HL-60 (cell line): ENCODE measurements around the gene MARF1.

Experiments
- DNase-seq, 2 experiments: peaks; one replicate each; pipeline ENCODE4 v3.0.0-alpha.2; 2010 to 2020; ENCODE audit warnings: low read depth in 1 of 2, low spot score in 1 of 2
- H3K27ac ChIP-seq: fragments of 250-450 bp; sonication (Bioruptor Pico); replicated peaks from 2 replicates; pipeline ENCODE4 v1.5.1; 2020; ENCODE audit warnings: mild to moderate bottlenecking, moderate library complexity
- H3K27me3 ChIP-seq: fragments of 250-450 bp; sonication (Bioruptor Pico); 2 replicates; pipeline ENCODE4 v1.5.1; 2021; ENCODE audit warnings: mild to moderate bottlenecking, moderate library complexity; ENCODE audit not compliant: insufficient read depth, poor library complexity, severe bottlenecking
- H3K4me3 ChIP-seq: replicated peaks from 2 replicates; pipeline ENCODE4 v1.5.1; 2011; ENCODE audit warnings: mild to moderate bottlenecking, control low read depth, low read length; ENCODE audit not compliant: insufficient read depth
- GABPA ChIP-seq: IDR thresholded peaks from 2 replicates; pipeline ENCODE4 v1.6.1; 2012; ENCODE audit warnings: low read depth
- POLR2AphosphoS5 ChIP-seq: IDR thresholded peaks from 2 replicates; pipeline ENCODE4 v1.6.1; 2012; ENCODE audit warnings: low read depth
- SPI1 ChIP-seq: IDR thresholded peaks from 2 replicates; pipeline ENCODE4 v1.6.1; 2012; ENCODE audit warnings: low read depth, mild to moderate bottlenecking, borderline replicate concordance
- TF ChIP-seq, protein P1 (sequence below): IDR thresholded peaks from one replicate; pipeline ENCODE4 v1.5.1; 2011; ENCODE audit warnings: low read length, control low read depth, inconsistent platforms; ENCODE audit not compliant: insufficient read depth
- TF ChIP-seq, protein P2 (sequence below): IDR thresholded peaks from 2 replicates; pipeline ENCODE4 v1.6.1; 2012; ENCODE audit warnings: low read depth; ENCODE audit not compliant: insufficient replicate concordance

The MARF1 gene

DNA sequence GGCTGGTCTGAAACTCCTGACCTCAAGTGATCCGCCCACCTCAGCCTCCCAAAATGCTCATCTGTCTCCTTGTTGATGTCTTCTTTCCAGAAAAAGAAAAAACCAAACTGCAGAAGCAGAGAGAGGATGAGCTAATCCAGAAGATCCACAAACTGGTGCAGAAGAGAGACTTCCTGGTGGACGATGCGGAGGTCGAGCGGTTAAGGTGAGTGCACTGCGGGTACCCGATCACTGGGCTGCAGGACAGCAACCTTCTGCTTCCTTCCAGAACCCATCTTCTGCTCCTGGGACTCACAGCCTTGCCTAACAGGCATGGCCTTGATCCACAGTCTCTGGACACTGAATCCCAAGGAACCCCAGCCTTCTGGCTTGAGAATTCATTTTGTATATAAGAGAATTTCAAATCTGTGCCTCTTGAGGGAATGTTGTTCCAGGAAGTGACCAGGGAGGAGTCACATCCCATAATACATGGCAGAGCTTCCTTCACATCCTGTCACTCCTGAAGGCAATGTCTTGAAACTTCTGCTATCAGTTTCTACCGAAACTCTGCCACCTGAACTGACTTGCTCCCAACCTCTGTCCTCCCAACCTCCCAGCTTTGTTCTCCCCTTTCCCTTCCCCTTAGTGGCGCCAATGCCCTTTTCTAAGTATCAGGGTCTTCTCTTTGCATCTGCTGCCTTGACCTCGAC lies 61.7 kb downstream of the MARF1 start:
- DNase-seq: no peak
- Histone ChIP-seq H3K27ac (no peak overlapping the region), H3K27me3 (no peaks in the 10 kb centered on the region), H3K4me3 (no peak overlapping the region)
- TF ChIP-seq, protein P1, sequence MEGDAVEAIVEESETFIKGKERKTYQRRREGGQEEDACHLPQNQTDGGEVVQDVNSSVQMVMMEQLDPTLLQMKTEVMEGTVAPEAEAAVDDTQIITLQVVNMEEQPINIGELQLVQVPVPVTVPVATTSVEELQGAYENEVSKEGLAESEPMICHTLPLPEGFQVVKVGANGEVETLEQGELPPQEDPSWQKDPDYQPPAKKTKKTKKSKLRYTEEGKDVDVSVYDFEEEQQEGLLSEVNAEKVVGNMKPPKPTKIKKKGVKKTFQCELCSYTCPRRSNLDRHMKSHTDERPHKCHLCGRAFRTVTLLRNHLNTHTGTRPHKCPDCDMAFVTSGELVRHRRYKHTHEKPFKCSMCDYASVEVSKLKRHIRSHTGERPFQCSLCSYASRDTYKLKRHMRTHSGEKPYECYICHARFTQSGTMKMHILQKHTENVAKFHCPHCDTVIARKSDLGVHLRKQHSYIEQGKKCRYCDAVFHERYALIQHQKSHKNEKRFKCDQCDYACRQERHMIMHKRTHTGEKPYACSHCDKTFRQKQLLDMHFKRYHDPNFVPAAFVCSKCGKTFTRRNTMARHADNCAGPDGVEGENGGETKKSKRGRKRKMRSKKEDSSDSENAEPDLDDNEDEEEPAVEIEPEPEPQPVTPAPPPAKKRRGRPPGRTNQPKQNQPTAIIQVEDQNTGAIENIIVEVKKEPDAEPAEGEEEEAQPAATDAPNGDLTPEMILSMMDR: no peak
- TF ChIP-seq POLR2AphosphoS5 (no peak), SPI1 (no peak), GABPA (no peak)
- TF ChIP-seq, protein P2, sequence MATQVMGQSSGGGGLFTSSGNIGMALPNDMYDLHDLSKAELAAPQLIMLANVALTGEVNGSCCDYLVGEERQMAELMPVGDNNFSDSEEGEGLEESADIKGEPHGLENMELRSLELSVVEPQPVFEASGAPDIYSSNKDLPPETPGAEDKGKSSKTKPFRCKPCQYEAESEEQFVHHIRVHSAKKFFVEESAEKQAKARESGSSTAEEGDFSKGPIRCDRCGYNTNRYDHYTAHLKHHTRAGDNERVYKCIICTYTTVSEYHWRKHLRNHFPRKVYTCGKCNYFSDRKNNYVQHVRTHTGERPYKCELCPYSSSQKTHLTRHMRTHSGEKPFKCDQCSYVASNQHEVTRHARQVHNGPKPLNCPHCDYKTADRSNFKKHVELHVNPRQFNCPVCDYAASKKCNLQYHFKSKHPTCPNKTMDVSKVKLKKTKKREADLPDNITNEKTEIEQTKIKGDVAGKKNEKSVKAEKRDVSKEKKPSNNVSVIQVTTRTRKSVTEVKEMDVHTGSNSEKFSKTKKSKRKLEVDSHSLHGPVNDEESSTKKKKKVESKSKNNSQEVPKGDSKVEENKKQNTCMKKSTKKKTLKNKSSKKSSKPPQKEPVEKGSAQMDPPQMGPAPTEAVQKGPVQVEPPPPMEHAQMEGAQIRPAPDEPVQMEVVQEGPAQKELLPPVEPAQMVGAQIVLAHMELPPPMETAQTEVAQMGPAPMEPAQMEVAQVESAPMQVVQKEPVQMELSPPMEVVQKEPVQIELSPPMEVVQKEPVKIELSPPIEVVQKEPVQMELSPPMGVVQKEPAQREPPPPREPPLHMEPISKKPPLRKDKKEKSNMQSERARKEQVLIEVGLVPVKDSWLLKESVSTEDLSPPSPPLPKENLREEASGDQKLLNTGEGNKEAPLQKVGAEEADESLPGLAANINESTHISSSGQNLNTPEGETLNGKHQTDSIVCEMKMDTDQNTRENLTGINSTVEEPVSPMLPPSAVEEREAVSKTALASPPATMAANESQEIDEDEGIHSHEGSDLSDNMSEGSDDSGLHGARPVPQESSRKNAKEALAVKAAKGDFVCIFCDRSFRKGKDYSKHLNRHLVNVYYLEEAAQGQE: no peak

DNA sequence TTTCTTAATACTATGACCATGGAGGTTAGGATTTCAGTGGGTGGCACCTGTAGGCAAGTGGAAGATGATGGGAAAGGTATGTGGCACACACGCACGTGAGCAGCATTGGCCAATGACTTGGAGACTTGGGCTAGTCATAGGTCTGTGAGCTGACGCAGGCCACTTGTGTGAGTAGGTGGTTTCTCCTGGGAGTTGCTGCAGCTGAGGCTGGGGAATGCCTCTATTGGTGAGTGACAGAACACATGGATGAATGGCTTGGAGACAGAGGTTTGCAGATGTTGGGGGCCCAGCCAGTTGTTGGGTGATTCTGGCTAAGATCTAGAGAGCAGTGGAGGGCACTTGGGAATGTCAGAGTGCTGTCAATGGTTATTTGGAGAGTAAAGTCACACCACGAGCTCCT lies 64.1 kb downstream of the MARF1 start:
- no peak for DNase-seq
- Histone ChIP-seq H3K27me3 (no peaks in the 10 kb centered on the region), H3K27ac (no peak overlapping the region), H3K4me3 (no peak overlapping the region)
- TF ChIP-seq GABPA (no peak), POLR2AphosphoS5 (no peak), SPI1 (no peak)
- TF ChIP-seq, protein P2: no peak
- TF ChIP-seq, protein P1: no peak

DNA sequence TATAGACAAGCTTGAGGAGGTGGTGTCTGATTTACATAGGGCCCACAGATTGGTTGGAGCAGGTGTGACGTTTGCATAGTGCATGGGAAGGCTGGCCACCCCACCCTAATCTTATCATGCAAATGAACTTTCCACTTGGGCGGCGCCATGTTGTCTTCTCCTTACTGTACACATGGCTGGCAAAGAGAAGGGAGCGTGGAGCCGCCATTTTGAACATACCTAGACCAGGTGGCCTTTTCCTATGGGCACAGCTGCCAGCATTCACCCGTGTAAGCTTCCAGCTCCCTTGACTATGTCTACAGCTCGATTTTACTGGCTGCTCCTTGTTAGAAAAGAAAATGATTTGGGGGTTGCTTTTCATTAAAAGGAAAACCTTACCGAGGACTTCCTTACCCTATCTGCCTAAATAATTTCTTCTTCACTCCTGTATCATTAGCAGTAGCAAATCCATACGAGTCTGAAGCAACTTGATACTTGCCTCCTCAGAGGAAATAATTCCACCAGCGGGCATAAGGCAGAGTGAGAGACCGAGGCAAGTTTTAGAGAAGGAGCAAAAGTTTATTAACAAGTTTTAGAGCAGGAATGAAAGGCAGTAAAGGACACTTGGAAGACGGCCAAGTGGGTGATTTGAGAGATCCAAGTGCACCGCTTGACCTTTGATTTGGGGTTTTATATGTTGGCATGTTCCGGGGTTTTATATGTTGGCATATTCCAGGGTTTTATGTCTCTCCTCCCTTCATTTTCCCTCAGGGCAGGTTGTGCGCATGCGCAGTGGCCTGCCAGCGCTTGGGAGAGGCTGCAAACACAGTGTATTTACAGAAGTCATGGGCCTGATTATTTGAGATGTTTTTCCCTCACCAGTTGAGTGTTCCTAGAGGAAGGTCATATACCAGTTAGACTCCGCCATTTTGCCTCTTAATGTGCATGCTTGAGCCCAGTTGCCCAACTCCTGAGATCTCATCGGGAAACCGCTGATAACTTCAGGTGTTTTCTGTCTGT lies 65.7 kb downstream of the MARF1 start:
- no peak overlapping the region for H3K27ac ChIP-seq
- H3K4me3 ChIP-seq: no peak overlapping the region
- DNase-seq: no peak
- no peaks in the 10 kb centered on the region for H3K27me3 ChIP-seq
- TF ChIP-seq POLR2AphosphoS5 (no peak), GABPA (no peak), SPI1 (no peak)
- TF ChIP-seq, protein P1: no peak
- TF ChIP-seq, protein P2: no peak
